HG03432 (cell line): Measurements from ENCODE around the gene STON2.

Experiments used
- ATAC-seq: cut with Tn5 transposase; IDR thresholded peaks from one replicate; pipeline ENCODE4 v1.9.1; 2021; ENCODE audit warnings: mild to moderate bottlenecking, moderate library complexity; ENCODE audit not compliant: unreplicated experiment

STON2 gene

DNA sequence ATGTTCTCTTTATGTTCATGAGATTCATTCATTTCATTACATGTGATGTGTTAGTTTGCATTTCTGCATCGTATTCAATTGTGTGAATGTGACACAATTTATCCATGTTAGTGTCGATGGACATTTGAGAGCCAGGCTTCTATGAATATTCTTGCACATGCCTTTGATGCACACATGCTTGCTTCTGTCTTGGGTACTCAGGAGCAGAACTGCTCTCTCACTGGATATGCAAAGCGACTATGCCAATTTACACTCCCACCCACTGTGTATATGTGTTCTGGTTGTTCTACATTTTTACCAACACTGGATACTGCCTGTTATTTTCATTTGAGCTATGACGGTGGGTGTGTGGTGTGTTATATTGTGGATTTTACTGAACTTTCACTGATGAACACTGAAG is 95.1 kb downstream of the STON2 start:
- no peak for ATAC-seq

DNA sequence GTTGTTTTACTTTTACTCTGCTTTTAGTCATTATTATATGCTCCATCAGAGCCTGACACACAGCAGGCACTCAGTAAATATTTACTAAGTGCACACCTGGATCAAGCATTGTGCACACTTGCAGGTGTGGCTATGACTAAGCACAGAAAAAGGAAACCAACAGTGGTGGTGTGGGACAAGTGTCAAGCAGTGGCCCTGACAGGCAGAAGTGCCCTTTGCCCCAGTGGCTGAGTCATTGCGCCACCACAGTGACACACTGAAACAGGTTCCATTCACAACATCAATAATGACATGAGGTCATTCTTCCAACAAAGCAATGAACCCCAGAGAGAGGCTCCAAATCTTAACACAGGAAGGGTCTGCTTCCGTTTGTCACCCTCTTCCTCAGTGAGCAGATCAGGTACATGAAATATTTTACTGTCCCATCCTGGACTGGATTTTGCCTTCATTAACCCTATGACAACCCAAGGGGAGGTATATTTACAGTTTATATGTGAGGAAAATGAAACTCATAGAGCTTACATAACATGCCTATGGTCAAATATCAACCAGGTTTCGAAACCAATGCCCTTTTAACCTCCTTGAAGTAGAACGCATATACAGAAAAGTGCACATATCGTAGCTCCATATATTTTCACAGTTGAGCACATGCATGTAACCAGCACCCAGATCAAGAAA is 96.7 kb downstream of the STON2 start:
- peak; percentile 93 for ATAC-seq

DNA sequence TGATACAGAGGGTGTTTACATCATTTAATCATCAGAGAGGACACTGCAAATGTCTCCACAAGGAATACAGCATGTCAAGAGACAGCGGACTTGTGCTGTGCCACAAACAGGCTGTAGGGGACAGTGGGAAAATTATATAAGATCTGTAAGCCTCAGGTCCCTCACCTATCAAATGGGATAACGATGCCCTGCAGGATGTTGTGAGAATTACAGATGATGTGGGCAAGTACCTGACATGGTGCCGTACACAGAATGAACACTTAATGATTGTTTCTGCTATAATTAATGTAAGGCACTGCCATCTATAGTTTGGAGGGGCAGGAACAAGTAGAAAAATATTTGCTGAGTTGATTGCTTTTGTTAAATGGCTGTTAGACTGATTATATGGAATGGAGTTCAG is 97.5 kb downstream of the STON2 start:
- no peak for ATAC-seq

DNA sequence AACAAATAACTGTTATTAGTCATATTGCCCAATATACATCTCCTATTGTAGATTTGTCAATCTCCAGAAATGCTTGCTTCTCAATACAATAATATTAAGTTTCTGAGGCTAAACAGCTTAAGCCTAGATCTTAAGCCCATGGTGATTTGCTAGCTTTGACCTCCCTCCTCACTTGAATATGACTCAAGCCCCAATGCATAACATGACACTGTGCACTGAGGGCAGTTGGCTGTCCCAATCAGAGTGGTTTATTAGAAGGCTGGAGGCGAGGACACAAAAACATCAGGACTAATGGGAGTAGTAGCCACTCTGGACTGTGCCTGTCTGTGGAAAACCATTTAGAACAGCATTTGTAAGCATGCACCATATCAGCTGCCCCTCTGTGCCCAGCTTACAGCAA is 98.3 kb downstream of the STON2 start:
- ATAC-seq, result no peak

DNA sequence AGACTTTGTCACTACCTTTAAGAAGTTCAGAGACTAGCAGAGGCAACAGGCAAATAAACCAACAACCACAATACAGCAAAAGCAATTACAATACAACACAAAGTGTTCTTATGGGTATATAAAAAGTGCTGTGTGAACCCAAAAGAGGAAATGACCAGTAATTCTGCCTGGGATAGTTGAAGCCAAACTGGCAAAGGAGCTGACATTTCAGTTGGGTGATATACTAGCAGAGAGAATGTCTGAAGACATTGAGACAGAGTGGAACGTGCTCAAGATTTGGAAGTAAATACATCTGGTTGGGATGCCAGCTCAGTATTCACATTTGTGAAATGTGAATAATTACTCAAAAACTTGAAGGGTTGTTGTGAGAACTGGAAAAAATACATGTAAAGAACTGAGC is 98.8 kb downstream of the STON2 start:
- no peak for ATAC-seq

DNA sequence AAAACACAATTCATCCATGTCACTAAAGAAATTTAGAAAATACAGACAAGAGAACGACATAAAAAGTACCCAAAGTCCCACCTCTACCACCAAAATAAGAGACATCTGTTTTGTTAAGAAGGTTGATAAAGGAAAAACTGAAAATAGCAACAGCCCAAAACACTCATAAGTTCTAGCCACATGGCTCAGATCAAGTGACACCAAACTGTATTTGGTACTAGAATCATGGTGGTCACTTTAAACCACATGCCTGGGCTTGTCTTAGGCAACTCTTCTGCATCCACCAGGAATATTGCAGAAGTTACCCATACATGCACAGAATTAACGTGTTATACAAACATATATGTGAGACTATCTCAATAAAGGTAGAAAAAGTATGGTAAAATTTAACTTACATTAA is 101.2 kb downstream of the STON2 start:
- ATAC-seq, result no peak

DNA sequence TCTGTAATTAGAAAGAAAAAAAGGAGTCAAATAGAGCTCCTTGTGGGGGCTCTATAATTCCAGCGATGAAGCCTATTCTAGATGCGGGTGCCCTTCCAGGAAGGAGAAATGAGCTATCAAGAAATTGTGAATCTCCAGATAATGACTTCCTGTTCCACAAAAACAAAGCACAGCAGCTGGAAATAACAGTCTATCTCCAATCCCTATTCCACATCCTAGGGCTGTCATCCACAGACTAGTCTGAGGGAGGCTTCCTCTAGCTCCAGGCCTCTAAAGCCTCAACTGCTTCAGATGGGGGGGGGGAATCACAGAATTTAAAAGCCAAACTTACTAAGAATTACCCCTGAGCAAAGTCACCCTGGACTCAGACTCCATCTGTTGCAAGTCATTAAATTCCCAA is 102.0 kb downstream of the STON2 start:
- ATAC-seq, result no peak

DNA sequence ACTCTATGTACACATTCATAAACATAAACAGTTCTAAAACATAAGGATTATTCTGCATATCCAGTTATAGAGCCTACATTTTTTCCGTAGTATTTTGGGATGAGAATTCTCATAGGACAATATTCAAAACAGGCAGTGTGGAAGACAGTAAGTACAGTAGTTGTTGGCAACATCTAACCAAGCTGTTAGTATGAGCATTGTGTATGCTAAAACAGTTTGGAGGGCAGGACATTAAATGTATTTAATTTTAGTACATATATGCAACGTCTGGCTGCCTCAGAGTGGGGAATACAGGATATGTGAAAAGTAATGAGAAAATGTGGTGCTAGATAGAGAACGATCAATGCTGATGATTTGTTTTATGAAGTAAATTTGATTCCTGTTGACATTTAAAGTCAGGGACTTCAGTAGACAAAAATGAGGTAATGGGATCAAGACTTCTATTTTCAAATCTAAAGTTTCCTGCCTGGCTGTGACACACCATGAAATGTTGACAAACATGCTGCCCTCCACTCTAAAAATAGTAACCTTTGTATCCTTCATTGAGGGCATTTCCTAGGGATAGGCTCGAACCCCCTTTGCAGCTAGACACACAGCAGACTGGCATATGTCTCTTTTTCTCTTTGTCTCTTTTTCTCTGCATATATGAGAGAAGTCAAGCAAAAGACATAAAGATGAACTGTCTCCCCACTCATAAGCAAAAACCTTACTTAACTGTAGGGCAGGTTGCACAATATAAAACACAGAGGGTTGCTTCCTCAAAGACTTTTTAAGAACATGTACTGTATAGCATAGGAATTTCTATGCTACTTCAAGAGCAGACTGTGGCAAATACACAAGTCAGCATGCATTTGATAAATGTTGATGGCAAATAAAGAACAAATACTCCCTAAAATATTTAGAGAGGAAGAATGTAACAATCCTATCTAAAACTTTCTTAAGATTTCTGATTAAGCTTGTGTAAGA is 103.9 kb downstream of the STON2 start:
- ATAC-seq, result no peak

DNA sequence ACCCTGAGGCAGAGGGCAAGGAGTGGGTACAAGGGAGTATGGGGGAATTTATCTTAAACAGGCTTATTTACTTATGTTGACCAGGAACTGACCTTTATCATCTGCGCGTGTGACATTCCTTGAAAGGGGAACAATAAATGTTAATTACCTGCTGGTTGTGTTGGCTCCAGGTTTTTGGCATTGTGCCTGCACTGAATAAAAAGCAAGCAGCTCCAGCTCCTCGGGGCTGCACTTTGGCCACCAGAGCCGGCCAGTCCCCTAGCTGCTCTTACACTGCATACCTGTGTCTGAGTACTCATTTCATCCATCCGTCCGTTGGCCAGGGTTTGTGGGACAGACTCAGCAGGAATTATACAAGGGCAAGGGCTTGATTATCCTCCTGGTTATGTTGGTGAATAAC is 110.6 kb downstream of the STON2 start:
- ATAC-seq, result no peak

DNA sequence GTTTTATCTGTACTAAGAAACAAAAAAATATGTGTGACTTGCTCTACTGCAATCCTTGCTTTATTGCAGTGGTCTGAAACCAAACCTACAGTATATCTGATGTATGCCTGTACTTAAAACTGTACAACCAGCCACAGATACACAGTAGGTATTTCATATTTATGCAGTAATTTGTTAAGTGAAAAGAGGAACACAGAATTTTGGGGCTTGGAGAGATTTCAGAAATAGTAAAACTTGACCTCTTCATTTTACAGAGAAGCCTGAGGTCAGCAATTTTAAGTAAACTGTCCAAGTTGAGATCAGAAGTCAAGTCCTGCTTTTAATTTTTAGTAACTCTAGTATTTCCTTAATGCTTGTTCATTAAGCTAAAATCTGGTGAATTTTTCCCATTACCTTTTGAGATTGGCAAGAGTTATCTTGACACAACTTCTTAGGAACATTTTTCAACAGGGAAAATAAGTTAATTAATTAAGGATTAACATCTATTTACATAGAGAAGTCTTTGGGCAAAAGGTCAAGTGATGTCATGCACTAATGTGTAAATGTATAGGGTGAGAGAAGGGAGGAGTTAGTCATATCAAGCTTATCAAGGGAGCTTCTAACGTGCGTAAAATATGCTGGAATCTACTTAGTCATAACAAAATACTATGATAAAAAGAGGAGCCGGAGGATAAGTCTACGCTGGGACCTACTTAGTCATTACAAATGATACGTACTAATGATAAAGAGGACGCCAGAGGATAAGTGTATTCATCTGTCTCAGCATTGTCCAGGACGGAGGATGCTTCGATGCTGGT is 113.4 kb downstream of the STON2 start:
- peak; percentile 45 for ATAC-seq

DNA sequence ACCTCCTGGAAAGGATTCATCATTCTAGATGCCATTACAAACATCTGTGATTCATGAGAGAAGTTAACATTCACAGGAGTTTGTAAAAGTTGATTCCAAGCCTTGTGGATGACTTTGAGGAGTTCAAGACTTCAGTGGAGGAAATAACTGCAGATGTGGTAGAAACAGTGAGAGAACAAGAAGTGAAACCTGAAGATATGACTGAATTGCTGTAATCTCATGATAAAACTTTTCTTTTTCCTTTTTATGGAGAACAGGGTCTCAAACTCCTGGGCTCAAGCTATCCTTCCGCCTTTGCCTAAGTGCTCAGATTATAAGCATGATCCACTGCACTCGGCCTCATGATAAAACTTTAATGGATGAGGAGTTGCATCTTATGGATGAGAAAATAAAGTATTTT is 114.9 kb downstream of the STON2 start:
- ATAC-seq, result no peak

DNA sequence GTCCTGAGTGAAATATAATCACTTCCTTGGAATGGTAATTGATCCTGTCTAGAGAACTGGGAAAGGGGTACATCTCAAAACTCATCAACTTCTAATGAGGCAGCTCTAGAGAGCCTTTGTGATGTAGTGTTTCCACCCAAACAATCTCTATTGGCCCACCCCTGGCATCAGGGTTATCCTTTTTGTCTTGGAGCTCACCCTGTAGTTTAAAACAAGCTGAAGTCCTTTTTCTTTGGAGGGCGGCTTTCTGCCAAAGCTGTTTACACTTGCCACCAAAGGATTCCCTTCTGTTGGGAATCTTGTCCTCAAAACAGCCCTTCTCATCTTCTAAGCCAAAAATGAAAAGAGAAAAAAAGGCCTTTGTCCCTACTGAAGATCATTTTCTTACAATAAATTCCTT is 118.8 kb downstream of the STON2 start:
- ATAC-seq, result no peak

DNA sequence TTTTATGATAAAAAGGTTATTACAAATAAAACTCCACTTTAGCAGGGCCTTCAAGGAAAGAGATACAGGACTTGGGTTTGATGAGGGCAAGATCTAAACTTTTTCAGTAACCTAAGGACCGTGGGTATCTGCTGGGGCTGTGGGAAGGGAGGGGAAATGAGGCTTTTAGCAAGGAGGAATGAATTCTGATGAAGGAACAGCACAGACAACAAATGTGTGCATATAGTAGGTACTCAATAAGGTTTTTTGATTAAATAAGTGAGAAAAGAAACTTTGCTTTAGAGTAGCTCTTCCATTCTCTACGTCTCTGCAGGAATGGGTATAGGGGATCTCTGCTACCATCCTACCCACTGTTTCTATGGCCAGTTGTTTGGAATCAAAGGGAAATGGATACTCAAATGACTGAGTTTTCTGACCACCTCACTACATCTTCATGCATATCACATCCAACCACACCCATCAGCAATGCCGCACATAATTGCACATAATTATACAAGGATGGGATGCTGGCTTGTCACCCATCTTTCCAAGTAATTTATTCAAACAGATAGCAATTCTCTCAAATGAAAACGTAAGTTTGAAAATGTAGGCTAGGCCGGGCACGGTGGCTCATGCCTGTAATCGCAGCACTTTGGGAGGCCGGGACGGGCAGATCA is 119.9 kb downstream of the STON2 start:
- no peak for ATAC-seq

DNA sequence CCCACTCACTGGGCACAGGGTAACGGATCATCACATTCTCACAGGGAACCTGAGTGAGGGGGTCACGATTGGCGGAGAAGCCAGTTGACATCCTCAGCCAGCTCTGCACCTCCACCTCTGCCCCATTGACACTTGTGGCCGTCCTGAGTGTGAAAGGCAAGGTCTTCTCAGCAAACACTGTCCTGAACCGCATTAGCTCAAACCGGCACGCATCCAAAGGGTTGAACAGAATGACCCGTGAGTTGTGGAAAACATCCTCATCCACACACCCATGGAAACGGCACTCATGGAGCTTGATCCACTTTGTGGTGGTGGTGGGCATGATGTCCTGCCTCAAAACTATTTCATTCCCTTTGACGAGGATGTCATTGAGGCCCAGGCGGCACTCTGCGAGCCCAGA is 123.0 kb downstream of the STON2 start:
- ATAC-seq, result no peak

DNA sequence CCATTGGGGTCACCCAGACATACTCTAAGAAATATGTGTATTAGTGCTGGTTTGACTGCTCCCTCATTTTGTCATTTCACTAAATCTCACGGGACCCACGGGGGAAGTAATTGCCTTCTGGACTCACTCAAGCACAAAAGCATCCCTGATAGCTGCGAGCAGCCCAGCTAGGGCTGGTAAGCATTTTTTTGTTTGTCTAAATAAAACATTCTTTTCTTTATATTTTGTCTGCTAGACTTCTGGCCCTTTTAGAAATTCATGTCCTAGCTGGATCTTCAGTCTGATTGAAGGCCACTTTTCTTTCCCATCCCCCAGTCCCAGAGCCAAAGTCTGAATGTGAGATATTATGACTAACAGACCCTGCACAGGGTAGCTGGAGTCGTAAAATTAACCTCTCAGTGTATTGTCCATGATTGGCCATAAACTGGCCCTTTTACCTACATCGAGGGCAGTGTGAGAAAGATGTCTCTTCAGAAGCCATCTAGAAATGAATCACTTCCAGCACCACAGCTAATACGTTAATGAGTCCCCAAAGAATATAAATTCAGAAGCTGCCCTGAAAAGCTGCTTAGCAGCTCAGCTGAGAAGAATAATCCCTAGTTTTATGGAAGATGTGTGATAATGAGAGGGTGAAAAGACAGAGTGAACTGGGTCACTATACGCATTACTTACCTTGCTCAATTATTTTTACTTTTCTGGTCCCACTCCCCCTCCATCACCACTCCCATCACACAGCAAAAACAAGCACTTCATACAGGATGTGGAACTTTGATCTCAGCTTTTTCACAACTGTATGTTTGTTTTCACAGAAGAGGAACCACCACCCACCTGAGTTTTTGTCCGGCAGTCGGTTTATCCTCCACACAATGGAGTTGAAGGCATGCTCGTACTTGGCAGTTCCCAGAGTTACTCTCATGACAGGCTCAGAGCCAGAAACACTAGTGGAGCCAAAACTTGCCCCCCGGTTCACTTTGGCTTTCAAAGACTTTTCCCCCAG is 123.8 kb downstream of the STON2 start:
- peak; percentile 83 for ATAC-seq

DNA sequence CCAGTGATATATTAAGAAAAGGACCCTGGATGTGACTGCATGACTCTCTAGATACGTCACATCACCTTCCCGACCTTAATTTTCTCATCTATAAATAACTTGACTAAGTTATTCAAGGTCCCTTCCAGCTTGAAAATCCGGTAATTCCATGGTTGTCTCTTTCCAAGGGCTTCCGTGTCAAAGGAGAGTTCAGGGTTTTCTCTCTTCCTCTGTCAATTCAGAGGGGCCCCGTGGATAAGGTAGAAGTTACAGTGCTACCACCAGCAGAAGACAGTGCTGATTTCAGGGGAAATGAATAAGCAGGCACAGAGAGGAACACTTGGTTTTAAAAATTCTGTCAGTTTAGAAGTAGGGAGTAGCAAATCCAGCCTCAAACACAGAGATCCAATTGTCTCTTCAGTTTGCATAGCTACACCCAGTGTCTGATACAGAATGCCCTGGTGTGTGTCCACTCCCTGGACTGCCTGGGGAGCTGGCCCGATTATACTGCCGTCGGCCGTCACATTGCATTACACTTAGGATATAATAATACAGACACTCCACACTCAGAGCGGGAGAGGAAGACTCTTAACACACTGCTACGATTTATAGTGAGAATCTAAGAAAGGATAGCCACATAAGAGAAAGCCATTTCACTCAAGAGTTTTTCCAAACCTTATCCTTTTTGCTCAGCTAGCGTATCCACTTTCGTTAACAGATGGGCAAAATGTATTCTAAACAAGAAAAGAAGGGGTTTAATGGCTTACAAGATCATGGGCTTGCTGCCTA is 124.6 kb downstream of the STON2 start:
- ATAC-seq, result no peak

DNA sequence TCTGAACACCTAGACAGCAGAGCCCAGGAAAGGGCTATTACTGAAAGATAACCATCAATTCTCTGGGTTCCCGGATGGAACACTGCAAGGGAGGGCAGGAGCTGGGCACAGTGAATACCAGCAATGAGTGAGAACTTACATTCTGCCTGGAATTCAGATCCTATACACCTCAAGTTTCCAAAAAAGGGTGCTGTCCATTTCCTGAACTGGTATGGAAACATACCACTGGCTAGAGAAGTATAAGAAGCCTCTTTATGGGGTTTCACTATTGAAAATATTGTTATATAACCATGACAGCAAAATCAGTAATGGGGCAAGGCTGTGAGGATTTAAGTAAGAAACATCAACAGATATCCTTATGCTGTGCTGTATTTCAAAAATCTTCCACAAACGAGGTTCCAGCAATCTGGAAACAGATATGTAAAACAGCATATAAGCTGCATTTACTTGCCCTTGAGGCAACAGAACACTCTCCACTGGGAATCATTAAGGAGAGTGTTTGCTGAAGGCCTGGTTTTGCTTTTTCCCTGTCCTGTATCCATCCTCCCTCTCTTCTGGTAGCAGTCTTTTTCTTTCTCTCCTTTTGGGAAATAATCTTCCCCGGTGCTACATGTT is 126.1 kb downstream of the STON2 start:
- no peak for ATAC-seq

DNA sequence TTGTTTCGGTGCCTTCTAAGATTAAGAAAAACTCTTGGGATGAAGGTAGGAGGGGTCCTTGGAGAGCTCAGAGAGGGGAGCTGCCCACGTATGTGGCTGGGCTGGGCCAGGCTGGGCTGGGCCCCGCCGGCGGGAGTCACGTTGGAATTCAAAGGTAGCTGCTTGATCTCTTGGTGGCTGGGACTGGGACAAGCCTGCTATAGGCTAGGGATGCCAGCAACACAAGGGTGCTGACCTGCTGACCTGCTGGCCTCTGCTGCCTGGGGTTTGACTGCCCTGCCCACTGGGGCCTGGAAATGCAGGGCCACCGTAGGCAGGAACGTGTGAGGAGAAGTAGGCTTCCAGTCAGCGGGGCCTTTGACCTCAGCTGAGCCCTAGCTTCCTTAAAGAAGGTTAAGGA is 126.6 kb downstream of the STON2 start:
- no peak for ATAC-seq

DNA sequence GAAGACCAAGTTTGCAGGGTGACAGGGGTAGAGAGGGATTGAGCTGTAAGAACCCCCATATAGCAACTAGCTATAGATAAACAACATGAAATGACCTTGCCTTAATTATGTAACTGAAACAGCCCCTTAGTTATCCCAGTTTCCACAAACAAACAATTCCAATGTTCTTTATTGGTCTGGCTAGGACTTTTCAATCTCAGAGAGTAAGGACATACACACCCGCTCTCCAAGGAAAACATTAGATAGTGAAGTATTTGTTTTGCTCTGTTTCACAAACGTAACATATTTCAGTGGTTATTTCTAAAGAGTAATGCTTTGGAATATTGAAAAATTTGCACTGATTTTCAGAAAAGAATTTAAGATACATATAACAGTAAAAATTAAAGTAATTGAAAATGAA is 127.8 kb downstream of the STON2 start:
- ATAC-seq, result no peak
